ENCODE results near the gene UBE3D. TPM values are rescaled to one million over a fixed set of nuclear protein-coding genes. Genes with fewer than 3 reads are reported as not detected.

The UBE3D gene, protein sequence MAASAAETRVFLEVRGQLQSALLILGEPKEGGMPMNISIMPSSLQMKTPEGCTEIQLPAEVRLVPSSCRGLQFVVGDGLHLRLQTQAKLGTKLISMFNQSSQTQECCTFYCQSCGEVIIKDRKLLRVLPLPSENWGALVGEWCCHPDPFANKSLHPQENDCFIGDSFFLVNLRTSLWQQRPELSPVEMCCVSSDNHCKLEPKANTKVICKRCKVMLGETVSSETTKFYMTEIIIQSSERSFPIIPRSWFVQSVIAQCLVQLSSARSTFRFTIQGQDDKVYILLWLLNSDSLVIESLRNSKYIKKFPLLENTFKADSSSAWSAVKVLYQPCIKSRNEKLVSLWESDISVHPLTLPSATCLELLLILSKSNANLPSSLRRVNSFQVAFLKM
- total RNA-seq = 10 to 100 TPM in 2 of 4 donors, 1 to 10 TPM in 2; 4.9 to 12.1 (median 10.0) TPM

- TF ChIP-seq, protein P1, sequence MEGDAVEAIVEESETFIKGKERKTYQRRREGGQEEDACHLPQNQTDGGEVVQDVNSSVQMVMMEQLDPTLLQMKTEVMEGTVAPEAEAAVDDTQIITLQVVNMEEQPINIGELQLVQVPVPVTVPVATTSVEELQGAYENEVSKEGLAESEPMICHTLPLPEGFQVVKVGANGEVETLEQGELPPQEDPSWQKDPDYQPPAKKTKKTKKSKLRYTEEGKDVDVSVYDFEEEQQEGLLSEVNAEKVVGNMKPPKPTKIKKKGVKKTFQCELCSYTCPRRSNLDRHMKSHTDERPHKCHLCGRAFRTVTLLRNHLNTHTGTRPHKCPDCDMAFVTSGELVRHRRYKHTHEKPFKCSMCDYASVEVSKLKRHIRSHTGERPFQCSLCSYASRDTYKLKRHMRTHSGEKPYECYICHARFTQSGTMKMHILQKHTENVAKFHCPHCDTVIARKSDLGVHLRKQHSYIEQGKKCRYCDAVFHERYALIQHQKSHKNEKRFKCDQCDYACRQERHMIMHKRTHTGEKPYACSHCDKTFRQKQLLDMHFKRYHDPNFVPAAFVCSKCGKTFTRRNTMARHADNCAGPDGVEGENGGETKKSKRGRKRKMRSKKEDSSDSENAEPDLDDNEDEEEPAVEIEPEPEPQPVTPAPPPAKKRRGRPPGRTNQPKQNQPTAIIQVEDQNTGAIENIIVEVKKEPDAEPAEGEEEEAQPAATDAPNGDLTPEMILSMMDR (IDR thresholded peaks at IDR 0.05; ENCODE audit: low read depth) = no peak
Measured at GRCh38 chr6:83065511-83066192, at the start of gene UBE3D. Gene UBE3D (minus strand): TSS chr6:83065841. CDS start chr6:83065718, 123 bp downstream.

DNA sequence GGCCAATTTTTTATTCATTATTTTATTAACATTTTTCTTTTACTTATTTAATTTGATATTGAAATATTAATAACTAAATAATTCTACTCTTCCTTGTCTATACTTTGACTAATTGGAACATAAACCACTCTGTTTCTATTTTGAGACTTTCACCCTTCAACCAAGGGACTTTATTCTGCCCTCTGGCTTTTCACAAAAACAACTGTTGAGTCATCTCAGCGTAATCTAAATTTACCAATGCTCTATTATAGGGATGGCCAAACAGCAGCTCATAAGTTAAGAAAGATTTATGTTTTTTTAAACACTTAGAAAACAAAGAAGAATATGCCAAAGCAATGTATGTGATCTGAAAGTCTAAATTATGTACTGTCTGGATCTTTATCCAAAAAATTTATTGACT, 48.5 kb upstream of the UBE3D start:
- TF ChIP-seq, protein P1 (IDR thresholded peaks at IDR 0.05; ENCODE audit: low read depth) = no peak

DNA sequence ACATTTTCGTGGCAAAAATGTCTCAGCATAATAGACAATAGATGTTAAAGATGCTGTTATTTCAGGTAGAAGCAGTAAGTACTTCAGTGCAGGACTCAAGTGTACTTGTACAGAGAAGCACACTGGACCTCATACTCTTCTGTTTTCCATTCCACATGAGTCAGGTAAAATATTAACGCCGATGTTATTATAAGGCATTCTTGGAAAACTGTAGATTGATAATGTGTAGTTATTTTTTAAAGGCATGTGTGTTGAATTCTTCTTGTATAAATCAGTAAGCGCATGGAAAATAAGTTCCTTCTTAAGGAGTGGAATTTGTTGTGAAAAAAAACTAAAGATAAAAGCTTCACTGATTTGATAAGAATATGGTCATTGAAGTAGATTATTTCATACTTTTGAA, 47.6 kb upstream of the UBE3D start:
- TF ChIP-seq, protein P1 (IDR thresholded peaks at IDR 0.05; ENCODE audit: low read depth) = no peak

DNA sequence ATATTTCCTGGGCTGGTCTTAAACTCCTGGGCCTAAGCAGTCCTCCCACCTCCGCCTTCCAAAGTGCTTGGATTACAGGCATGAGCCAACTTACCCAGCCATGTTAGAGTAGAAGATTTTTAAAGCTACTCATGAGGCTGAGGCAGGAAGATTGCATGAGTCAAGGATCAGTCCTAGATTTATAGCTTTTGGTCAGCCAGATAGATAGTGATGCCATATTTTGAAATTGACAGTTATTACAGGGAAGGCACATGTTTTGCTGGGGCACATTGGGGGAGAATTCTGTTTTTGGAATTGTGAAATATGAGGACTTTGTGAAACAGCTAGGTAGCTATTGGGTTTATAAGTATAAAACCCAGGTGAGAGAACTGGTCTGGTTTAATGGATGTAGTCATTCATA, 42.7 kb upstream of the UBE3D start:
- TF ChIP-seq, protein P1 (IDR thresholded peaks at IDR 0.05; ENCODE audit: low read depth) = no peak

- TF ChIP-seq, protein P1 (IDR thresholded peaks at IDR 0.05; ENCODE audit: low read depth) = no peak
Measured at GRCh38 chr6:83098589-83098988, 32.9 kb upstream of the UBE3D start.

- TF ChIP-seq, protein P1 (IDR thresholded peaks at IDR 0.05; ENCODE audit: low read depth) = no peak
Measured at GRCh38 chr6:83097675-83098074, 32.0 kb upstream of the UBE3D start.

DNA sequence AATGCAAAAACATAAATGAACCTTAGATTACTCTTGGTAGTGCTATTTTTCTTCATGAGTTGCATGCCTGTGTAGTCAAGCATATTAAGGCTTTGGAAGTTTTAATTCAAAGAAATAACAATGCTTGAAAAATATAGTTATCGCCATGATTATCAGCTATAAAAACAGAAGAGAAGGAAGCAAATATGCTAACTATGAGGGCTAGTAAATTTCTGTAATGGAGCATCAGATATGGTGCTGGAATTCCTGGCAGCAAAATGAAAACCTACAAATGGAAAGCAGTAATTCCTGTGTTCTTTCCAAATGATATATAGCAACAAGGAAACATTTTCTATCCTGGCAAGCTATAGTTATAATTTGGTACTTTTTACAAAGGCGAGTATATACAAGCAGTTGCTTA, 31.6 kb upstream of the UBE3D start:
- TF ChIP-seq, protein P1 (IDR thresholded peaks at IDR 0.05; ENCODE audit: low read depth) = no peak
